ENCODE data around the gene DDX54. TPM values are rescaled to one million over a fixed set of nuclear protein-coding genes. Genes with fewer than 3 reads are reported as not detected.

Gene DDX54
- polyA plus RNA-seq, 5 donors, result 42.3 to 88.3 (median 54.9) TPM

DNA sequence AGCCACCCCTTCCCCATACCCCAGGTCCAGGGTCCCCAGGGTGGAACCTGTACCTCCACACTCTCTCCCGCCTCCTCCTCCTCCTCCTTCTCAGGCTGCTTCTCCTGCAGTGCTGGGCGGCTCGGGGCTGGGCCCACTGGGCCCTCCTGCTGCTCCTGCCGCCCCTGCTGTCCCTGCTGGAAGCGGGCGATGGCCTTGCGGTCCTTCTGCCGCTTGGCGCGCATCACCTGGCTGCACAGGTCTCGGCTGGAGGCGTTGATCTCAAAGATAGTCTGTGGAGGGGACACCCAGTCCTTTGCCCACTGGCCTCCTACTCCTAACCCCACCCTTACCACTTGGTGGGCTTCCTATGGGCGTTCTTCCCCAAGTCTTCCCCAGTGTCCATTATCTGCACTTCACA, 21.3 kb downstream of the DDX54 start:
- no peak for DNase-seq

DNA sequence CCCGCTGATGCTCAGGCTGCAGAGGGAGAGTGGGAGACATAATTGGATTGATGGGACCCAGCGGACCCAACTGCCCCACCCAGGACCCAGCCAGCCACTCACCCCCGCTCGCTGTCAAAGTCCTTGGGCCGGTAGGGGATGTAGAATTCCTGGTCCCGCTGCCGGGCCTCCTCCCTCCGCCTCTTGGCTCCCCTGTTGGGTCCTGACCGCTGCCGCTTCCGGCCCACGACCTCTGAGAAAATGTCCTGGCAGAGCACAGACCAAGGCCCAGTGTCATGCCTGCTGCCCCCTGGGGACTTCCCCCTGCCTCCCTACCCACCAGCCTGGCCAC, 22.3 kb downstream of the DDX54 start:
- DNase-seq, result no peak

DNA sequence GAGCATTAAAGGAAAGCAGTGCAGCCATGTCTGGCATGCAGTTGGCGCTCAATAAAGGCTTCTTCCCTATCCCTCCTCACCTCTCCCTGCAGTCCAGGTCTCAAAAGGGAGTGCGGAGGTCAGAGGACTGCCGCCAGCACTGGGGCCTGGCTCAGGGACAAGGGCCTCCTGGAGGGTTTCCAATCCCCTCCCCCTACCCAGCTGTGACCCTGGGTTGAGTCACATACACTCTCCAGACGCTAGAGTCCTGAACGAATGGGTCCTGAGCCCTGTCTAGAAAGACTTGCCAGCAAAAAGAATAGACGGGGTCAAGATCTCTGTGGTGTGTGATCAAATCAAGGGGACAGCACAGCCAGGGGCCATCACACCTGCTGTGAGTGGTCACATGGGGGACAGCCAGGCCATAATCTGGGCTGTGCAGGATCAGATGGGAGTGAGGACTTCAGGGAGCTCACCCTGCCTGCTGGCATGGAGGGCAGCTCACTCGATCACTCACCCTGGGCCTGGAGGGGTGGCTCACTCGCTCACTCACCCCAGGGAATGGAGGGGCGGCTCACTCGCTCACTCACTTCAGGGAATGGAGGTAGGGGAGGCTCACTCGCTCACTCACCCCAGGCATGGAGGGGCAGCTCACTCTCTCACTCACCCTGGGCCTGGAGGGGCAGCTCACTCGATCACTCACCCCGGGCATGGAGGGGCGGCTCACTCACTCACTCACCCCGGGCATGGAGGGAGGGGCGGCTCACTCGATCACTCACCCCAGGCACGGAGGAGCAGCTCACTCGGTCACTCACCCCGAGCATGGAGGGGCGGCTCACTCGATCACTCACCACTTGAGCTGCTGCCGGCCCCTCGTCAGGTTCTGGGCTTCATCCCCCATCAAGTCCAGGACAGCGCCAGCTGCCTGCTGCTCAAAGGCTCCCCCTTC, 22.9 kb downstream of the DDX54 start:
- no peak for DNase-seq

DNA sequence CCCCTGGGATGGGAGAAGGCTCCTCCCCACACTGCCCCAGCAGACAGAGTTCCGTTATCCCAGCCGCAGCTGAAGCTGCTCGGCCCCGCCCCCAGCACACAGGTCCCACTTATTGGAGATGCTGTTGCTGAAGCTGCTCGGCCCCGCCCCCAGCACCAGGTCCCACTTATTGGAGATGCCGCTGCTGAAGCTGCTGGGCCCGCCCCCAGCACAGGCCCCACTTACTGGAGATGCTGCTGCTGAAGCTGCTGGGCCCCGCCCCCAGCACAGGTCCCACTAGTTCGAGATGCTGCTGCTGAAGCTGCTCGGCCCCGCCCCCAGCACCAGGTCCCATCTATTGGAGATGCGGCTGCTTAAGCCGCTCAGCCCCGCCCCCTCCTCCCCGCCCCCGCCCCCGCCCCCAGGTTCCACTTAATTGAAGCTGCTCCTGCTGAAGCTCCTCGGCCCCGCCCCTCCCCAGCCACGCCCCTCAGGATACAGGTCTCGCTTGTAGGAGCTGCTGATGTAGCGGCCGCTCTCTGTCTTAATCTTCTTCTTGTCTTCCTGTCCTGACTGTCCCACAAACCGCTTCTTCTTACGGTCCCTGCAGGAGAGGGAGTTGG, 23.8 kb downstream of the DDX54 start:
- no peak for DNase-seq

DNA sequence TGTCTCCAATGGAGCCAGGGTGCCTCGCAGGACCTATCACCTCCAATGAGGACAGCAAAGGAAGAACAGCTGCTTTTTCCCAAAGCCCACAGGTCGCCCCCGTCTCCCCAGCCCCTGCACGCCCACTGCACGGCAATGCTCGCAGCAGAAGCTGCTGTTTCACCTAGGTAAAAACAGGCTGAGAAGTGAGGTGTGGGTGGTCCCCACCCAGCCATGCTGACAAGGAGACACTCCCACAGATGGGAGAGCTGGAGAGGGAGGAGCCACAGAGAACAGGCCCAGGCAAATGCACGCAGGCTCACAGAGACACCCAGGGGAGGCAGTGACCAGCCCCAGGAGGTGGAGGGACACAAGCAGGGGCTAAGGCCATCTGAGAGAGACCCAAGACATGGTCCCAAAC, 25.3 kb downstream of the DDX54 start:
- no peak for DNase-seq

DNA sequence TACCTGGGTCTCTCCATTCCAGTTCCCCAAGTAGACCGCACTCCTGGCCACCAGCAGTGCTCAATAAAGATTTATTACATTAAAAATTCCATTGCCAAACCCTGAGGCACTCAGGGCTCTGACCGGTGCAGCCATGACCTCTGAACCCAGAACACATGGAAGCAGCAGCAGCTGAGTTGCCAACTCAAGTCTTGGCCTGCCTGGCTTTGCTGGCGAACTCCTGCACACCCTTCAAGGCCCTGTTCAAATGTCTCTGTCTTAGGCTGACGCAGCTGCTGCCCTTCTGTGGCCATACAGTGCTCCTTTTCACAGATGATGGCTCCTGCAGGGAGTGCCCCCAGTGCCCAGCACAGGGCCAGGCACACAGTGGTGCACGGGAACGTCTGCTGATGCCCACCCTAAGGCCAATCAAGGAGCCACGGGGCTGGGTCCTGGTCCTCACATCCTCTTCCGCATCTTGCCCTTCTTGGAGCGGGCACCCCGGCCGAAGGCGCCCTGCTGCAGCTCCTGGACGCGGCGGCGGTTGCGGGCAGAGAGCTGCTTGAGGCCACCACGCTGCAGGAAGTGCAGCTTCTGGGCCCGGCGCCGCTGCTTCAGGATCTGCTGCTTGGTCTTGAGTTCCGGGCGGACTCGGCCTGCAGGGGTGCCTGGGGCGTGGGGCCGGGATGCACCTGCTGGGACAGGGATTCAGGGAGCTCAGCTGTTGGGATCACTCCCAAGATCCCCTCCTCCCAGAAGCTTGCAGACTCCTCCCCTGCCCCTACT, 26.7 kb downstream of the DDX54 start:
- no peak for DNase-seq

DNA sequence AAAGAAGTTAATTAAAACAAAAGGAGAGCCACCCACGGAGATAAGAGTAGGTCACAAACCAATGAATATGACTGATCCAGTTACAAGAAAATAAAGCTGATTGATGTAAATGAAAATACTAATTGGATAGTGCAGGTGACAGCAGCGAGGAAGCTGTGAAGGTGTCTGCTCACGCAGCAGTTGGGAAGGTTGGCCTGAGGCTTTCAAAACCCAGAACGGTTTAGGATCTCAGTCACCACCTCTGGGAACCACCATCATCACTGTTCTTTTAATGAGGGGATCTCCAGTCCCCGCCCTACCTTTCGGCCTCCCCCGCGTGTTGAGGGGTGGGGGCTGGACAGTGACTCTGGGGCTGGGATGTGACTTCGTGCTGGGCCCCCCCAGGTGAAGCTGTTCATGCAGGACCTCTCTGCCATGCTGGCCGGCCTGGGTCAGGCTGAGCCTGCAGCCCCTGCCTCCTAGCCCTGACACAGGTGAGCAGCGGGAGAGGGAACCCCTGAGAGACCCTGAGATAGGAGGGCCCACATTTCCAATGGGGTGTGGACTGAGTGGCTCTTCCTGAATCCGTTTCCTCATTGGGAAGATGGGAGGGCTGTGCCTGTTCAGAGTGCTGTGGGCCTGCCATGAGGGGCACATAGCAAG, 27.9 kb downstream of the DDX54 start:
- no peak for DNase-seq

DNA sequence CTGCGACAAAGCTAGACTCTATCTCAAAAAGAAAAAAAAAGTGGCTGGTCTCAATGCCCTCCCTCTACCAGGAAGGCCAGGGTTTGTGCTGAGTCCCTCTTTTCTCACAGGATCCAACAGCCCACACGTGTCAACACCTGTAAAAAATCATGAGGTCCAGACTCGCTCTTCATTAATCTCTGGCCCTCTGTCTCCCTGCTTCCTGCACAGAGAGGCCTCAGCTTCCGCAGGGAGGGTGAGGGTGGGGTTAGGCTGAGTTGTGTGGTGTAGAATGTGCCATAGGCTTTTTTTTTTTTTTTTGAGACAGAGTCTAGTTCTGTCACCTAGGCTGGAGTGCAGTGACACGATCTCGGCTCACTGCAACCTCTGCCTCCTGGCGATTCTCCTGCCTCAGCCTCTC, 29.6 kb downstream of the DDX54 start:
- DNase-seq, result no peak

DNA sequence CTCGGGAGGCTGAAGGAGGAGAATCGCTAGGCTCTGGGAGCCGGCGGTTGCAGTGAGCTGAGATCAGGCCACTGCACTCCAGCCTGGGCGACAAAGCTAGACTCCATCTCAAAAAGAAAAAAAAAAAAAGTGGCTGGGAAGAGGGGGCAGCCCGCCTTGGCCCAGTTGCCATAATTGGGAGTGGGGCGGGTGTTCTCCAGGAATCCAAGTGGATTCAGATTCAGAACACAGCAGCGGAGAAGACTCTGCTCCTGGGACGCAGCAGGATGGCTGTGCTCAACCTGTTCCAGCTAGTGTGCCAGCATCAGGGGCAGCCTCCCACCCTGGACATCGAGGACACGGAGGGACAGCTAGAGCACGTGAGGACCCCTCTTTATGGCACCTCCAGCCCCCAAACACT, 30.2 kb downstream of the DDX54 start:
- DNase-seq, result no peak

DNA sequence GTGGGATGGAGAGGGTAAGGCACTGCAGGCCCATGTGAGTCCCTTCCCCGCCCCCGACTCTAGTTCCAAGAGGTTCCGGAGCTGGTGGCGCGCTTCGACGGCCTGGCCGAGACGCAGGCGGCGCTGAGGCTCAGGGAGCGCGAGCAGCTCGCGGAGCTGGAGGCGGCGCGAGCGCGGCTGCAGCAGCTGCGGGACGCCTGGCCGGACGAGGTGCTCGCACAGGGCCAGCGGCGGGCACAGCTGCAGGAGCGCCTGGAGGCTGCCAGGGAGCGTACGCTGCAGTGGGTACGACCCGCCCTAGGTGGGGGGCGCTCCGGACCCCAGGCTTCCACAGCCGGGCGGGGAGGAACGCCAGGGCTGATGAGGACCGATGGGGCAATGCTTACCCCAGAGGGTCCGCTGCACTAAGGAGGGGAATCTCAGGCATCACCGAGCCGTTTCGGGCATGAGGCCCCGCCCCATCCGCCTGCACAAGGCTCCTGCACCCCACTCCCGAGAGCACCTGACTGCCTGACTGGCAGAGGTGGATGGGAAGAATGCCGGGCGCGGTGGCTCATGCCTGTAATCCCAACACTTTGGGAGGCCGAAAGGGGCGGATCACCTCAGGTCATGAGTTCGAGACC, 30.8 kb downstream of the DDX54 start:
- no peak for DNase-seq

DNA sequence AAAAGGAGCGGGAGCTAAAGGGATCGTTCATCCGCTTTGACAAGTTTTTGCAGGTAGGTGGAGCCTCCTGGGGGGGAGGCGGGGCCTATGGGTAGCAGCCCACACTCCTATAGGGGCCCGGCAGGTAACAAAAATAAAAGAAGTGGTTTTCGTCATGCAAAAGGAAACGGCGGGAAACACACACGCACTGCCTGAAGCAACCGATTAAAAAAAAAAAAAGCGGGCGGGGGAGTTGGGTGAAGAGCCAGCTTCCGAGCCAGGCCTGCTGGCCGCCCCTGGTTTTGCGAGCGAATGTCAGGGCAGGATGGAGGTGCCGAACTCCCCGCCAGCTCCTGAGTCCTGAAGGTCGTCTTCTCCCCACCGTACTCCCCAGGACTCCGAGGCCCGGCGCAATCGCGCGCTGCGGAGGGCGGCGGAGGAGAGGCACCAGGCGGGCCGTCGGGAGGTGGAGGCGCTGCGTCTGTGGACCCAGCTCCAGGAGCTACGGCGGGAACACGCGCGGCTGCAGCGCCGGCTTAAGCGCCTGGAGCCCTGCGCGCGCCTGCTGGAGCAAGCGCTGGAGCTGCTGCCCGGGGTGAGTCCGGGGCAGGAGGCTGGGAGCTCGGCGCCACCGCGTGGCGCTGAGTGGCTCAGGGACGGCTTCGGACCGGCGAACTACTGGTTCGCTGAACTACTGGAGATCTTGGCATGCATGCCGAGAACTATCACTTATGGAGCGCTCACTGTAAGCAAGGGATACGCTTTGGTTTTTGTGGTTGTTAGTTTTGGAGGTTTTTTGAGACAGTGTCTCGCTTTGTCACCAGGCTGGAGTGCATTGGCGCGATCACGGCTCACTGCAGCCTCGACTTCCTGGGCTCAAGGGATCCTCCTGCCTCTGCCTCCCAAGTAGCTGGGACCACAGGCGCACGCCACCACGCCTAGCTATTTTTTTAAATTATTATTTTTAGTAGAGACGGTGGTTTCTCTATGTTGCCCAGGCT, 32.2 kb downstream of the DDX54 start:
- peak; percentile 53 to 59 for DNase-seq

DNA sequence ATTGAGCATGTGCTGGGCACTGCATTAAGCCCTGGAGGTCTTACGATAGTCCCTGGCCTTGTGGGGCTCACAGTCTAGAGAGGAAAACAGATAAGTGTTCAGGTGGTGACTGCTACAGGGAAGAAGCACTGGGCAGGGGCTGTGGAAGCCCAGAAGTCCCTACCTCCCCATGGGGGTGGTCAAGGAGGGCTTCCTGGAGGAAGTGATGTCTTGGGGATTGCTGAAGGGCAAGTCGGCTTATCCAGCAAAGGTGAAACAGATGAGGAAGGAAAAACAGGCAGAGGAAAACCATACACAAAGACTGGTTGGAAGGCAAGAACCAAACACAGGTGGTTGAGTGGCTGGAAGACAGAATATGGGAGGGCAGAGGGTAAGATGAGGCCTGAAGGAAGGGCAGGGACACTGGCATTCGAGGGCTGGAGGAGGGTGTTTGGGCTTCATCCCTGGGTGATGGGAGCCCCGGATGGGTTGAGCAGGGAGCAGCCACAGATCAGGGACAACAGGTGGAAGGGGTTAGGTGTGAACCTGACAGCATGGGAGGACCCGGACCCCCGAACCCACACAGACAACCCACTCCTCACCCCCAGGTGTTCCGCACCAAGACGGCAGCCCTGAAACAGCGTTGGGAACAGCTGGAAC, 33.0 kb downstream of the DDX54 start:
- no peak for DNase-seq

DNA sequence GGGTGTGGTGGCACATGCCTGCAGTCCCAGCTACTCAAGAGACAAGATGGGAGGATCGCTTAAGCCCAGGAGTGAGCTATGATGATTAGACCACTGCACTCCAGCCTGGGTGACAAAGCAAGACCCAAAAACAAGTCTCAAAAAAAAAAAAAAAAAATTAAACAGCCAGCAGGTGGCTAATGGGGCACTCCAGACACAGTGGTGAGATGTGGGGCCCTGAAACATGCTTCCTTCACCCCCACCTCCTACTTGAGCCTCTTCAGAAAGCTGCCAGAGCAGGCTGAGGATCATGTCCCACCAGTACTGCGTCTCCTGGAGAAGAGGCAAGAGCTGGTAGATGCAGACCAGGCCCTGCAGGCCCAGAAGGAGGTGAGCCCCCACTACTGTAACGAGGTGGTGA, 33.6 kb downstream of the DDX54 start:
- DNase-seq, result no peak

DNA sequence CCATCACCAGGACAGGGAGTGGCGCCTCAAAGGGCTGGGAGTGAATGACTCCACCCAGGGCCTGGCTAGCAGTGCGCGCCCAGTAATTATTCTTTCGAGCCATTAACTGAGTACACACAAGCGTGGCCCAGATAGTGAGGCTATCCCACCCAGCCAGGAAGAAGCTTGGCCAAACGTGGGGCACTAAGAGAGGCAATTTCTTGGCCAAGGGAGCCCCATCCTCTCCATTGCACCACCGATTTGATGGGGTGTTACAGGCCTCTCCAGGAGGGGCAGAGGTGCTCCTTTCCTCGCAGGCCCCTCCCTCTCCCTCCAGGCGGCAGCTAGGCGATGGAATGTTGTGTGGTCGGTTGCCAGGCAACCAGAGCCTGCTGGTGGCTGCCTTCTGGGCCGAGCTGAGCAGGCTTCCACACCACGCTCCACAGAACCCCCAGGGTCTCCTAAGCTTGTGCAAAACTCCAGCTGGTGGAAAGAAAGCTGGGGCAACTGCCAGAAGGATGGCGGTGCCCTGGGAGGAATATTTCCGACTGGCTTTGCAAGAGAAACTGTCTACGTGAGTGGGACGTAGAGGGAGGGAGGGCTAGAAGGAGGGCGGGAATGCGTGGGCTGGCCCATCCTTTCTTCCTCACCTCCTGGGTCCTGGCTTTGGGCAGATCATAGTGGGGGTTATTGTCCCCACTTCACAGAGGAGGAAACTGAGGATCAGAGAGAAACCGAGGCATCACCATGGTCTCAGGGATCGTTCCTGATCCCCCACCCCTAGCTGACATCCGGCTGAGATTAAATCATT, 35.7 kb downstream of the DDX54 start, which contains the start of gene CFAP73:
Gene CFAP73, plus strand, starts transcription at position 364 of the 790 bp plus-strand sequence. Its CDS starts 134 bp downstream, at position 498.
- peak; percentile 67 to 76 for DNase-seq

DNA sequence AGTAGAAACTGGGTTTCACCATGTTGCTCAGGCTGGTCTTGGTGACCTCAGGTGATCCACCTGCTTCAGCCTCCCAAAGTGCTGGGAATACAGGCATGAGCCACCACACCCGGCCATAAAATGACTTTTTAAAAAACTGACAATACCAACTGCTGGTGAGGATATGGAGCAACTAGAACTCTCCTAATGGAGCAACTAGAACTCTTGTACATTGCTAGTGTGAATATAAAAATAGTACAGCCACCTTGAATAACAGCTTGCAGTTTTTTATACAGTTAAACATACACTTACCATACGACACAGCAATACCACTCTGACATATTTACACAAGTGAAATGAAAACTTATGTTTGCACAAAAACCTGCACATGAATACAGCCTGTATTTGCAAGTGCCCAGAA, 38.3 kb downstream of the DDX54 start:
- DNase-seq, result no peak

DNA sequence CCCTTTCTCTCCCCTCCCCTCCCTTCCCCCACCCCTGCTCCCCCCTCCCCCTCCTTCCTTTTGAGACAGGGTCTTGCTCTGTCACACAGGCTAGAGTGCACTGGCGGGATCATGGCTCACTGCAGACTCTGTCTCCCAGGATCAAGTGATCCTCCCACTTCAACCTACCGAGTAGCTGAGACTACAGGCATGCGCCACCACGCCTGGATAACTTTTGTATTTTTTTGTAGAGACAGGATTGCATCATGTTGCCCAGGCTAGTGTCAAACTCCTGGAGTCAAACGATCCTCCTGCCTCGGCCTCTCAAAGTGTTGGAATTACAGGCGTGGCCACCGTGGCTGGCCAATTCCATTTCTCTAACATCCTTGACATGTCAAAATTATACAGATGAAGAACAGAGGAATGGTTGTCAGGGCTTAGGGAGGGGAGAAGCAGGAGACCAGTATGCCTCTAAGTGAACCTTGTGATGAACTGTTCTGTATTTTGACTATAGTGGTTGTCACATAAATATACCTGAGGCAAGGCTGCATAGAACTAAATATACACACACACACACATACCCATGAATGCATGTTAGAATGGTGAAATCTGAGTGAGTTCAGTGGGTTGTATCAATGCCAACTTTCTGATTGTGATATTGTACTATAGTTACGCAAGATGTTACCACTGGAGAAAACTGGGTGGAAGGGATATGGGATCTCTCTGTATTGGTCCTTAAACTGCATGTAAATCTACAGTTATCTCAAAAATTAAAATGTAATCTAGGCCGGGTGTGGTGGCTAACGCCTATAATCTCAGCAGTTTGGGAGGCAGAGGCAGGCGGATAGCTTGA, 39.3 kb downstream of the DDX54 start:
- no peak for DNase-seq

DNA sequence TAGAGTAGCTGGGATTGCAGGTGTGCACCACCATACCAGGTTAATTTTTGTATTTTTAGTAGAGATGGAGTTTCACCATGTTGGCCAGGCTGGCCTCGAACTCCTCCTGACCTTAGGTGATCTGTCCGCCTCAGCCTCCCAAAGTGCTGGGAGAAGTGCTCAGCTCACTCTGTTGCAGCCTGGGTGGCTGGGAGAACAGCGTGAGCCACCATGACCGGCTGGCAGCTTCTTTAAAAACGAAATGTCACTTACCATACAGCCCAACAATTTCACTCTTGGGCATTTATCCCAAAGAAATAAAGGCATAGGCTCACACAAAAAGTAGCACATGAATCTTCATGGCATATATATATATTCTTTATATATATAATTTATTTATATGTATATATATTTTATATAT, 40.5 kb downstream of the DDX54 start:
- DNase-seq, result no peak

DNA sequence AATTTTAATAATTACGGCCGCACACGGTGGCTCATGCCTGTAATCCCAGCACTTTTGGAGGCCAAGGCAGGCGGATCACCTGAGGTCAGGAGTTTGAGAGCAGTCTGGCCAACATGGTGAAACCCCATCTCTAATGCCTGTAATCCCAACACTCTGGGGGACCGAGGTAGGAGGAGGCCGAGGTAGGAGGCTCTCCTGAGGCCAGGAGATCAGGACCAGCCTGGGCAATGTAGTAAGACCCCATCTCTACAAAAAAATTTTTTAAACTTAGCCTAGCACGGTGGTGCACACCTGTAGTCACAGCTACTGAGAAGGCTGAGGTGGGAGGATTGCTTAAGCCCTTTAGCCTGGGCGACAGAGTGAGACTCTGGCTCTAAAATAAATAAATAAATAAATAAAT, 41.3 kb downstream of the DDX54 start:
- DNase-seq, result no peak

All from right lung (tissue), 5 donors.